Measurements from ENCODE around the gene USP22. TPM values are rescaled to one million over a fixed set of nuclear protein-coding genes. Genes with fewer than 3 reads are reported as not detected.
A peak's percentile ranks its signal among the peaks of the same experiment; 100 is the strongest.

USP22 gene
- polyA plus RNA-seq, 3 donors: 20.4 to 69.9 (median 27.3) TPM

DNA sequence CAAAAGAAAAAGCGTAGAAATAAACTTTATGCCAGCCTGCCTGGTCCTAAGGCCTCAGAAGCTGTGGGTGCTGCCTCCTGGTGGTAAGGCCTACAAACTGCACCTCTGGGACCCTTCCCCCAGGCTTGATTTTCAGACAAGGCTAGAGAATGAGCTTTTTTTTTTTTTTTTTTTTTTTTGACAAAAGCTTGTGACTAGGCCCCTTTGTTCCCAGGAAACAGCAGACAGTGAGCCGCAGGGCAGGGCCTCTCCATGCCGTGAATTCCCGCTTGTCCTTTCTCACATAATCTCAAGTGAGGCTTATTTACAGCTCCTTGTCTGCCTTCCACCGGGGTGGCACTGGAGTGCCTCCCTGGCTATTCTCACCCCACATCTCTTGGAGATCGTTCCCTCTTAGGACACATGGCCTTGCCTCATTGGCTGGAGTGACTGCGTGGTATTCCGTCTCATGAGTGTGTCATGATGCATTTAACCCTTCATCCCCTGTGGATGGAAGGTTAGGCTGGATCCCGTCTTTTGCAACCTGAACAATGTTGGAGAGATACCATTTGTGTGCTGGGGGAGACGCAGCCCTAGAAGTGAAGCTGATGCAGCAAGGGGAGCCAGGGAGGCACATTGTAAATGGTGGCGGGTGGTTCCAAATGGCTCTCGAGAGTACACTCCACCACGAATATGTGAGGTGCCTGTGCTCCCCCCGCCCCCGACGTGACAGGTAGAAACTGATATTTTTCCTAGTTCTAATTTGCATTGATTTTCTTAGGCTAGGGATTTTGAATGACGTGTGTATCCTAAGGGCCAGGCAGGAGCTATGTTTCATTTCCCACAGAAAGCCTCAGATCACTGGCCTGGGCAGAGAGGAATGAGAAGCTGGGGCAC is 49.6 kb downstream of the USP22 start:
- no peaks in the 10 kb centered on the region for H3K4me1 Mint-ChIP-seq
- TF ChIP-seq, protein P1, sequence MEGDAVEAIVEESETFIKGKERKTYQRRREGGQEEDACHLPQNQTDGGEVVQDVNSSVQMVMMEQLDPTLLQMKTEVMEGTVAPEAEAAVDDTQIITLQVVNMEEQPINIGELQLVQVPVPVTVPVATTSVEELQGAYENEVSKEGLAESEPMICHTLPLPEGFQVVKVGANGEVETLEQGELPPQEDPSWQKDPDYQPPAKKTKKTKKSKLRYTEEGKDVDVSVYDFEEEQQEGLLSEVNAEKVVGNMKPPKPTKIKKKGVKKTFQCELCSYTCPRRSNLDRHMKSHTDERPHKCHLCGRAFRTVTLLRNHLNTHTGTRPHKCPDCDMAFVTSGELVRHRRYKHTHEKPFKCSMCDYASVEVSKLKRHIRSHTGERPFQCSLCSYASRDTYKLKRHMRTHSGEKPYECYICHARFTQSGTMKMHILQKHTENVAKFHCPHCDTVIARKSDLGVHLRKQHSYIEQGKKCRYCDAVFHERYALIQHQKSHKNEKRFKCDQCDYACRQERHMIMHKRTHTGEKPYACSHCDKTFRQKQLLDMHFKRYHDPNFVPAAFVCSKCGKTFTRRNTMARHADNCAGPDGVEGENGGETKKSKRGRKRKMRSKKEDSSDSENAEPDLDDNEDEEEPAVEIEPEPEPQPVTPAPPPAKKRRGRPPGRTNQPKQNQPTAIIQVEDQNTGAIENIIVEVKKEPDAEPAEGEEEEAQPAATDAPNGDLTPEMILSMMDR (IDR thresholded peaks at IDR 0.05): peak; percentile 90
- Histone ChIP-seq H3K4me3 (replicated peaks in 1 of 3; ENCODE audit: low read depth in 2 of 3, low read length in 3 of 3) (no peak overlapping the region), H4K20me1 (ENCODE audit: insufficient read depth, low read length) (peaks cover 2% of the 10 kb centered on the region), H3K9ac (ENCODE audit: insufficient read depth, low read length, poor library complexity, severe bottlenecking) (no peak overlapping the region), H3K36me3 (replicated peaks in 1 of 2; ENCODE audit: control insufficient read depth in 1 of 2, insufficient read depth in 2 of 2, low read length in 2 of 2) (no peaks in the 10 kb centered on the region), H3K4me2 (replicated peaks; ENCODE audit: extremely low read depth, low read length, poor library complexity, severe bottlenecking) (no peak overlapping the region), H3K9me3 (replicated peaks in 1 of 2; ENCODE audit: control insufficient read depth in 1 of 2, insufficient read depth in 1 of 2, low read length in 2 of 2) (no peaks in the 10 kb centered on the region), H3K4me1 (ENCODE audit: control insufficient read depth in 1 of 2, insufficient read depth in 2 of 2, low read length in 2 of 2) (no peaks in the 10 kb centered on the region), H2AFZ (ENCODE audit: insufficient read depth, low read depth, low read length, poor library complexity, severe bottlenecking) (no peak overlapping the region), H3K27ac (ENCODE audit: low read depth in 1 of 2, low read length in 2 of 2) (no peak overlapping the region), H3K27me3 (ENCODE audit: control insufficient read depth in 2 of 2, insufficient read depth in 2 of 2, low read length in 2 of 2) (no peaks in the 10 kb centered on the region), H3K79me2 (ENCODE audit: insufficient read depth, low read length) (no peaks in the 10 kb centered on the region)
- peaks cover 0 to 7% (median 0%) of the 10 kb centered on the region in 3 donors for H3K27me3 Mint-ChIP-seq (ENCODE audit: low read depth in 3 of 3)
- intact Hi-C loops (cut with micrococcal nuclease): no loop called here
- WGBS (ENCODE audit: insufficient coverage): 78% methylated on average over 13 of the region's 17 CpGs
- no peaks in the 10 kb centered on the region for H3K9me3 Mint-ChIP-seq
- peak; percentile 38 to 55 (median 49) for DNase-seq
- H3K4me3 Mint-ChIP-seq: no peak overlapping the region
- H3K27ac Mint-ChIP-seq: peak overlapping the region in 1 of 7 donors; percentile 32
- H3K36me3 Mint-ChIP-seq: no peaks in the 10 kb centered on the region

DNA sequence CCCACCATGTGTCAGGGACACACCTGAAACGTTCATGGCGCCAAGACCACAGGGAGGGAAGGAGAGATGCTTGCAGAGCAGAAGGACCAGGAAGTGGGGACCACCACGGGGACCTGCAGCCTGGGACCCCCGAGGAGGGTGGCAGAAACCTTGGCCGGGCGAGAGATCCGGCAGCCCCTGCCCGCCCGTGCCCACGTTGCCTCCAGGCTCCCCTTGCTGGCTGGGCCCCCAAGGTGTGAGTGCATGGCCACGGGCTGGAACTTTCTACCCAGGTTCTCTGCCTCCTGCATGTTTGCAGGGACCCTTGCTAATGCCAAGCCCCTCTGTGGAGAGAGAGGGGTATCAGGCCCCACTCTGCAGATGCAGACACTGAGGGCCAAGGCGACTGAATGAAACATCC is 50.4 kb downstream of the USP22 start:
- peak overlapping the region in 1 of 7 donors; percentile 31 for H3K27ac Mint-ChIP-seq
- no peak for DNase-seq
- Histone ChIP-seq H3K9ac (ENCODE audit: insufficient read depth, low read length, poor library complexity, severe bottlenecking) (no peak overlapping the region), H3K36me3 (replicated peaks in 1 of 2; ENCODE audit: control insufficient read depth in 1 of 2, insufficient read depth in 2 of 2, low read length in 2 of 2) (no peaks in the 10 kb centered on the region), H3K79me2 (ENCODE audit: insufficient read depth, low read length) (no peaks in the 10 kb centered on the region), H3K4me1 (ENCODE audit: control insufficient read depth in 1 of 2, insufficient read depth in 2 of 2, low read length in 2 of 2) (no peaks in the 10 kb centered on the region), H3K27ac (ENCODE audit: low read depth in 1 of 2, low read length in 2 of 2) (no peak overlapping the region), H3K4me2 (replicated peaks; ENCODE audit: extremely low read depth, low read length, poor library complexity, severe bottlenecking) (no peak overlapping the region), H4K20me1 (ENCODE audit: insufficient read depth, low read length) (no peaks in the 10 kb centered on the region), H3K4me3 (replicated peaks in 1 of 3; ENCODE audit: low read depth in 2 of 3, low read length in 3 of 3) (no peak overlapping the region), H3K9me3 (replicated peaks in 1 of 2; ENCODE audit: control insufficient read depth in 1 of 2, insufficient read depth in 1 of 2, low read length in 2 of 2) (no peaks in the 10 kb centered on the region), H2AFZ (ENCODE audit: insufficient read depth, low read depth, low read length, poor library complexity, severe bottlenecking) (no peak overlapping the region), H3K27me3 (ENCODE audit: control insufficient read depth in 2 of 2, insufficient read depth in 2 of 2, low read length in 2 of 2) (no peaks in the 10 kb centered on the region)
- H3K4me1 Mint-ChIP-seq: no peaks in the 10 kb centered on the region
- intact Hi-C loops (cut with micrococcal nuclease): no loop called here
- TF ChIP-seq, protein P1 (IDR thresholded peaks at IDR 0.05): no peak
- no peaks in the 10 kb centered on the region for H3K9me3 Mint-ChIP-seq
- peaks cover 0 to 7% (median 0%) of the 10 kb centered on the region in 3 donors for H3K27me3 Mint-ChIP-seq (ENCODE audit: low read depth in 3 of 3)
- WGBS (ENCODE audit: insufficient coverage): 87% methylated on average over 11 of the region's 12 CpGs
- H3K36me3 Mint-ChIP-seq: no peaks in the 10 kb centered on the region
- H3K4me3 Mint-ChIP-seq: no peak overlapping the region

All from CD14-positive monocyte (primary cell).